GM21423 (cell line): ENCODE data around the gene POU2F1.

Experiments
- ATAC-seq: cut with Tn5 transposase; IDR thresholded peaks from one replicate; pipeline ENCODE4 v1.9.1; 2021; ENCODE audit warnings: mild to moderate bottlenecking, moderate library complexity; ENCODE audit not compliant: unreplicated experiment

The POU2F1 gene

GRCh38 chr1:167462341-167462740 is 241.7 kb downstream of the POU2F1 start:
- ATAC-seq: no peak

GRCh38 chr1:167463080-167463479 is 242.4 kb downstream of the POU2F1 start:
- no peak for ATAC-seq

- ATAC-seq: no peak
Measured at GRCh38 chr1:167463875-167464575, 243.3 kb downstream of the POU2F1 start.

GRCh38 chr1:167465018-167465417 is 244.3 kb downstream of the POU2F1 start:
- no peak for ATAC-seq

GRCh38 chr1:167465743-167466142 is 245.1 kb downstream of the POU2F1 start:
- no peak for ATAC-seq

- no peak for ATAC-seq
Measured at GRCh38 chr1:167467126-167467710, 246.5 kb downstream of the POU2F1 start.

GRCh38 chr1:167467752-167468151 is 247.1 kb downstream of the POU2F1 start:
- no peak for ATAC-seq

GRCh38 chr1:167469280-167469965 is 248.7 kb downstream of the POU2F1 start:
- no peak for ATAC-seq

GRCh38 chr1:167471568-167471967 is 250.9 kb downstream of the POU2F1 start:
- ATAC-seq: no peak

GRCh38 chr1:167472752-167473521 is 252.3 kb downstream of the POU2F1 start:
- ATAC-seq: no peak

GRCh38 chr1:167473761-167474160 is 253.1 kb downstream of the POU2F1 start:
- no peak for ATAC-seq

- ATAC-seq: no peak
Measured at GRCh38 chr1:167474191-167474641, 253.5 kb downstream of the POU2F1 start.

GRCh38 chr1:167476061-167476460 is 255.4 kb downstream of the POU2F1 start:
- no peak for ATAC-seq
